ENCODE measurements around the gene CPOX.

CPOX gene

DNA sequence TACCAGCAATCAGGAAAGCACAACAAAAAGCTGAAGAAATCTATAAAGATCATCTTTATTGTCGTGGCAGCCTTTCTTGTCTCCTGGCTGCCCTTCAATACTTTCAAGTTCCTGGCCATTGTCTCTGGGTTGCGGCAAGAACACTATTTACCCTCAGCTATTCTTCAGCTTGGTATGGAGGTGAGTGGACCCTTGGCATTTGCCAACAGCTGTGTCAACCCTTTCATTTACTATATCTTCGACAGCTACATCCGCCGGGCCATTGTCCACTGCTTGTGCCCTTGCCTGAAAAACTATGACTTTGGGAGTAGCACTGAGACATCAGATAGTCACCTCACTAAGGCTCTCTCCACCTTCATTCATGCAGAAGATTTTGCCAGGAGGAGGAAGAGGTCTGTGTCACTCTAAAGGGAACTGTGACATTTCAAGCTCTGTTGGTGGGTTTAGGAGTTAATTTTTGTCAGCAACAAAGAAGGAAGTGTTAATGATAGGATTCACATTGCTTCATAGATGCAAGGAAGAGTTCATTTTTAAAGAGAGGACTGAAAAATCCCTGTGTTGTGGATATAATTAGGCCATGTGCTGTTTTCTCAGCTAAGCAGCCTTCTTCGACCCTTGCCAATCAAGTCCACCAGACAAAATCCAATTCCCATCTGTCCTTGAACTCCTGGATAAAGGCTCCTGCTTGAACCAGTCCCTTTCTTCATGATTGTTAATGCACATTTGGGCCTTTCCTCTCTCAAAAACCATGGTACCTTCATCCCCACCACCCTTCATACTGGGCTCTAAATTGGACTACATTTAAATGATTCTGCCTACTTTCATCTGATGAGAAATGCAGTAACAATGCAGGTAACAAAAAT, 60.5 kb downstream of the CPOX start:
- DNase-seq = no peak

DNA sequence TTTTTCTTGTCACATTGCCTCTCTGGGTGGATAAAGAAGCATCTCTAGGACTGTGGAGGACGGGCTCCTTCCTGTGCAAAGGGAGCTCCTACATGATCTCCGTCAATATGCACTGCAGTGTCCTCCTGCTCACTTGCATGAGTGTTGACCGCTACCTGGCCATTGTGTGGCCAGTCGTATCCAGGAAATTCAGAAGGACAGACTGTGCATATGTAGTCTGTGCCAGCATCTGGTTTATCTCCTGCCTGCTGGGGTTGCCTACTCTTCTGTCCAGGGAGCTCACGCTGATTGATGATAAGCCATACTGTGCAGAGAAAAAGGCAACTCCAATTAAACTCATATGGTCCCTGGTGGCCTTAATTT, 61.2 kb downstream of the CPOX start:
- DNase-seq = no peak

DNA sequence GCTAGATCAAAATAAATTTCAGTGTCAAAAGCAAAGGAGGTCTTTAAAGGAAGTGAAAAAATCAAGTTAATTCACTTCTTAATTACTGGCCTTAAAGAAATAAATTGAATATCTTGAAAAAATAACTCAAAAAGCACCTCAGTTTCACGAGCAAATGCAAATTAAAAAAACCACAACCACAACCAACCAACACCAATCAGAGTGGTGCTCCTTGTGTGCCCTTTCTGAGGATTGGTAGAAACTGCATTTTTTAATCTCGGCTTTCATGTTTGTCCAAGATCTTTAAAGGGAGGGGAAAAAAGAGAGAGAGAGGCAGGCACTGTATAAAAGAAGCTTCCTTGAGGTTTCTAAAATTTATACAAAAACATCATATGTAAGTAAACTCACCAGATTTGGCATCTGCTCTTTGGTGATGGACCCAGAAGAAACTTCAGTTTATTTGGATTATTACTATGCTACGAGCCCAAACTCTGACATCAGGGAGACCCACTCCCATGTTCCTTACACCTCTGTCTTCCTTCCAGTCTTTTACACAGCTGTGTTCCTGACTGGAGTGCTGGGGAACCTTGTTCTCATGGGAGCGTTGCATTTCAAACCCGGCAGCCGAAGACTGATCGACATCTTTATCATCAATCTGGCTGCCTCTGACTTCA, 61.7 kb downstream of the CPOX start, which contains the start of gene GPR15:
Gene GPR15, plus strand, starts transcription at position 357 of the 653 bp plus-strand sequence. Its CDS starts 56 bp downstream, at position 413.
- DNase-seq = no peak

DNA sequence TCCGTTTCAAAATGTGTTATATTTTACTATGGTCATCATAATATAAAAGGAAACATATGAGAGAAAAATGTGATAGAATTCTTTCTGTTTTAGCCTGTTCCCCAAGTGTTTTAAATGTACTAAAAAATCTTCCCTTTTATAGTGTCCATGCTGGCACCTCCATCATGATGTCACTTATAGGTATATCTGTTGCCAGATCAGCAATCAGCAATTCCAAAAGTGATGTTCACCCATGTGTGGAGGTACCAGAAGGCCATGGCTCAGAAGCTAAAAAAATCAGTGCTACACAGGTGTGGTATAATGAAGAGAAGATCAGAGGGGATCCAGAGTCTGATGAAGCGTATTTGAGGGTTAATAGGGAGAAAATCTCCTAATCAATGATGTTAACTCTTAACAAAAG, 62.7 kb downstream of the CPOX start:
- no peak for DNase-seq

DNA sequence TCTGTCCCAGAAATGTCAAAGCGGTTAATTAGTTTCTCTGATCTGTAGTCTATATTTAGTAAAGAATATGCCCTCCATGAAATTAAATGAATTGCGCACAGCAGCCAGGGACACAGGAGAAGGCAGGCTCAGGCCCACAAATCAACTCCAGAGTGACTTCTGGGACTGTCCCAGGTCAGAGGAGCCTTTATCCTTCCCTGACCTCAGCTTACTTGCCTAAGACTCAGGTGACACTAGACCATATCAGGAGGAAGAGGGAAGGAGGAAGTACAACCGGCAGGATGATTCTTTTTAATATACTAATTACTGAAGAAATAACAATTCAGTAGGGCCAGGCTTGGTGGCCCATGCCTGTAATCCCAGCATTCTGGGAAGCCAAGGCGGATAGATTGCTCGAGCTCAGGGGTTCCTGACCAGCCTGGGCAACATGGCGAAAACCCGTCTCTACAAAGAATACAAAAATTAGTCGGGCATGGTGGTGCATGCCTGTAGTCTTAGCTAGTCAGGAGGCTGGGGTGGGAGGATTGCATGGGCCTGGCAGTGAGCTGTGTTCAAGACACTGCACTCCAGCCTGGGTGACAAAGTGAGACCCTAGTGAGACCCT, 63.5 kb downstream of the CPOX start:
- no peak for DNase-seq

Measured in EL (cell line).